ENCODE data around the gene F2RL2.

DNA sequence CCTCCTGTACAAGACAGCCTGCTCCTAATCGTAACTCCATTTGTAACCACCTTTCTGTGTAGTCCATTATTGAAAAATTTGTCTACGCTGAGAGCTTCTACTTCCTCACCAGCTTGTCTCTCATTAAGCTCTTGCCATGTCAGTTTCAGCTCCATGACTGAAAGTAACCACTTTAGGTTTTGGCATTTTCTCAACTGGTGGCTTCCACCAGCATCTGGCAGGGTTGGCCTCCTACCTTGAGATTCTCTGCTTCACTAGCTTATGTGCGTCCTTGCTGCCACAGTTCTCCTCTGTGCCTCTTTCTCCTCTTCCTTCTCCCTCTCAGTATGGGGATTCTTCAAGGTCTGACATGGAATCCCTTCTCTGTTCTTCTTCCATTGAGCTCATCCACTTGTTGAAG, 31.8 kb downstream of the F2RL2 start:
- TF ChIP-seq NFRKB (IDR thresholded peaks at IDR 0.05) (no peak), HDGF (IDR thresholded peaks at IDR 0.05; ENCODE audit: borderline replicate concordance) (no peak), ZNF384 (IDR thresholded peaks at IDR 0.05) (no peak)
